Activated CD4-positive, alpha-beta memory T cell treated with anti-CD3 and anti-CD28 coated beads for 36 hours (primary cell): ENCODE results near the gene HAUS2. TPM values are rescaled to one million over a fixed set of nuclear protein-coding genes. Genes with fewer than 3 reads are reported as not detected.
A peak's percentile ranks its signal among the peaks of the same experiment; 100 is the strongest.

Experiments used
- CTCF ChIA-PET: fragments of 350-600 bp; sonication (Branson Sonifier 250); formaldehyde crosslinking; loops from one replicate; lab custom pipeline; 2021; ENCODE audit warnings: antibody characterized with exemption, inconsistent platforms; lab: Charles Lee
- POLR2A ChIA-PET: fragments of 350-600 bp; sonication (Branson Sonifier 250); formaldehyde crosslinking; loops from one replicate; lab custom pipeline; 2021; ENCODE audit warnings: antibody characterized with exemption; lab: Charles Lee
- DNase-seq: peaks from one replicate; pipeline ENCODE4 v3.0.0-alpha.2; 2020
- H3K27ac Mint-ChIP-seq: one replicate; pipeline ENCODE4 v1.8.0; 2021; ENCODE audit warnings: mixed read lengths
- H3K27me3 Mint-ChIP-seq: one replicate; pipeline ENCODE4 v1.8.0; 2021; ENCODE audit warnings: mixed read lengths
- H3K36me3 Mint-ChIP-seq: one replicate; pipeline ENCODE4 v1.8.0; 2021; ENCODE audit warnings: mixed read lengths
- H3K4me1 Mint-ChIP-seq: one replicate; pipeline ENCODE4 v1.8.0; 2021; ENCODE audit warnings: low read depth, mixed read lengths
- H3K4me3 Mint-ChIP-seq: one replicate; pipeline ENCODE4 v1.8.0; 2021; ENCODE audit warnings: mild to moderate bottlenecking, mixed read lengths
- H3K9me3 Mint-ChIP-seq: one replicate; pipeline ENCODE4 v1.8.0; 2021; ENCODE audit warnings: mixed read lengths
- intact Hi-C: fragments of 100-400 bp; cut with micrococcal nuclease; formaldehyde crosslinking; loops from one replicate; pipeline ENCODE4 v1.15.1; 2023
- total RNA-seq, 2 experiments: library from RNA; stranded (reverse); gene quantifications; one replicate each; pipeline ENCODE4 v1.2.3, GENCODE V29; 2021

The HAUS2 gene
- 10 to 100 TPM; 44.9 to 45.1 TPM for total RNA-seq

GRCh38 chr15:42548249-42549031 is at the start of gene HAUS2, which contains the start of gene LRRC57:
TSS of gene HAUS2 (plus strand) at chr15:42548838. CDS start at chr15:42548873, 35 bp downstream.
TSS of gene LRRC57 (minus strand) at chr15:42548793. CDS start at chr15:42548434, 359 bp downstream.
- H3K4me3 Mint-ChIP-seq, result peak within 1 kb of the TSS; percentile 95
- H3K27ac Mint-ChIP-seq, result peak within 1 kb of the TSS; percentile 89
- peaks cover 28% of the 10 kb centered on the region for H3K36me3 Mint-ChIP-seq
- no peaks in the 10 kb centered on the region for H3K27me3 Mint-ChIP-seq
- H3K4me1 Mint-ChIP-seq, result peaks cover 57% of the 10 kb centered on the region
- ChIA-PET CTCF (interaction anchor here (1.3 kb wide), 1 partner anchor 27 kb away, joined by 4 read pairs; the partner anchor contains the start of gene STARD9), POLR2A (interaction anchor here (0.6 to 2.1 kb wide), 6 partner anchors 25 to 188 kb away, joined by 3 to 10 read pairs (median 4); partner anchors contain the start of genes SNAP23, STARD9 and ZNF106)
- DNase-seq, result peak; percentile 92
- no peaks in the 10 kb centered on the region for H3K9me3 Mint-ChIP-seq
- intact Hi-C loops, result loop anchor here (1.0 to 2.0 kb wide), 3 partner anchors 27 to 102 kb away; partner anchors contain the start of genes STARD9 and ZNF106

GRCh38 chr15:42499858-42500609 is 48.6 kb upstream of the HAUS2 start:
- ChIA-PET CTCF (interaction anchor here (0.7 to 1.5 kb wide), 2 partner anchors 9 to 421 kb away, joined by 3 to 4 read pairs; partner anchors contain the start of gene ZNF106), POLR2A (no interaction called here)
- DNase-seq, result no peak
- peaks cover 48% of the 10 kb centered on the region for H3K4me1 Mint-ChIP-seq
- no peaks in the 10 kb centered on the region for H3K27me3 Mint-ChIP-seq
- H3K36me3 Mint-ChIP-seq, result no peaks in the 10 kb centered on the region
- H3K27ac Mint-ChIP-seq, result no peak overlapping the region
- no peaks in the 10 kb centered on the region for H3K9me3 Mint-ChIP-seq
- H3K4me3 Mint-ChIP-seq, result no peak overlapping the region
- intact Hi-C loops, result loop anchor here (10.0 kb wide), 1 partner anchor 425 kb away; the partner anchor contains the start of gene TTBK2

DNA sequence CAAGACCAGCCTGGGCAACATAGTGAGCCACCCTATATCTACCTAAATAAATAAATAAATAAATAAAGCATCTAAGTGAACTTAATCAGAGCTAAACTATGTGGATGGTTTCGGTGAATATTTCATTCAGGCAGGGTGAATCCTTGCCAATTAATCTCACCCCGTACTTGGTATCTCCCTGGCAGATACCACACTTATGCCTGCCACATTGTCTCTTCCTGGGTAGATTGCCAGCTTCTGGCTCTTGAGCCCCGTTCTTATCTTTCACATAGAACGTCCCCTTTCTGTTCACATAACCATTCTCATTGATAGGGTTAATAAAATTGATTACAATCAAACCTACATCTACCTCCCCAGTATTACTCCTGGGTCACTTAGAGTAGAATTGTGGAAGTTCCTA is 46.2 kb upstream of the HAUS2 start:
- POLR2A ChIA-PET, result no interaction called here
- Mint-ChIP-seq H3K4me3 (no peak overlapping the region), H3K27me3 (no peaks in the 10 kb centered on the region), H3K36me3 (no peaks in the 10 kb centered on the region), H3K4me1 (peaks cover 28% of the 10 kb centered on the region), H3K27ac (no peak overlapping the region), H3K9me3 (no peaks in the 10 kb centered on the region)
- CTCF ChIA-PET, result no interaction called here
- intact Hi-C loops, result no loop called here
- DNase-seq, result no peak

GRCh38 chr15:42503825-42504224 is 44.8 kb upstream of the HAUS2 start:
- no peak overlapping the region for H3K27ac Mint-ChIP-seq
- no peak for DNase-seq
- no peaks in the 10 kb centered on the region for H3K36me3 Mint-ChIP-seq
- intact Hi-C loops, result no loop called here
- ChIA-PET CTCF (no interaction called here), POLR2A (no interaction called here)
- H3K9me3 Mint-ChIP-seq, result no peaks in the 10 kb centered on the region
- peaks cover 16% of the 10 kb centered on the region for H3K4me1 Mint-ChIP-seq
- no peak overlapping the region for H3K4me3 Mint-ChIP-seq
- no peaks in the 10 kb centered on the region for H3K27me3 Mint-ChIP-seq

DNA sequence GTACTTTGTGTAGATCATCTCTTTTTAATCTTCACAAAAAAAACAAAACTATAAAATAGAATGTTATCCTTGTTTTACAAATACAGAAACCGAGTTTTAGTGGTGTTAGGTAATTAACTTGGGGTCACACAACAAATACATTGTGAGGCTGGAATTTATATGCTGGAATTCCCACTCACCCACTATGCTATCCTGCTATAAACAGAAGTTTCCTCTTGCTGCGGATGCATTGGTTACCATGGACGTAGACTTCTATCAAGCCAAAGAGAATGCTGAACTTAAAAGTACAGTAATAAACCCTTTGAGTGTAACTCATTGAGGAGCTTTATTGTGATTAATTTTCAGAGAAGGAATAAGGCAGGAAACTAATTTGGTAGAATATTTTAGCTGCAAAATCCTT is 44.0 kb upstream of the HAUS2 start:
- POLR2A ChIA-PET, result interaction anchor here (0.6 to 1.4 kb wide), 3 partner anchors 14 to 34 kb away, joined by 3 read pairs; partner anchors contain the start of gene ZNF106

DNA sequence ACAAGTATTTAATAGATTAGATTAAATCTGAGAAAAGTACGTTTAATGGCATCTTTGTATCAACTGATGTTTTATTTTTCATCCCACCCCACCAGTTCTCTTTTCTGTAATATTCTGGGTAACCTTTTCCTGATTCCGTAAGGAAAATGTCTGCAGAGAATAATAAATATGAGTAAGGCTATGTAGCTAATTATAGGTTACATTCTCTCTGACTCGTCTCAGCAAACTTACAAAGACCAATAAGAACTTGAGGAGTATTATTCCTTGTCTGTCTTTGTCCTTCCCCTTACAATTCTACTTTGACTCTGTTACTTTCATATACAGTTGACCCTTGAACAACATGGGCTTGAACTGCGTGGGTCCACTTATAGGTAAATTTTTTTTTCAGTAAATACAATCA is 41.1 kb upstream of the HAUS2 start:
- ChIA-PET CTCF (no interaction called here), POLR2A (no interaction called here)
- H3K36me3 Mint-ChIP-seq, result no peaks in the 10 kb centered on the region
- H3K4me3 Mint-ChIP-seq, result no peak overlapping the region
- intact Hi-C loops, result no loop called here
- DNase-seq, result no peak
- H3K4me1 Mint-ChIP-seq, result no peaks in the 10 kb centered on the region
- H3K27me3 Mint-ChIP-seq, result no peaks in the 10 kb centered on the region
- H3K27ac Mint-ChIP-seq, result no peak overlapping the region
- no peaks in the 10 kb centered on the region for H3K9me3 Mint-ChIP-seq

More for the DNA sequence above, 44.0 kb upstream of the HAUS2 start:
- H3K9me3 Mint-ChIP-seq, result no peaks in the 10 kb centered on the region
- no peak overlapping the region for H3K27ac Mint-ChIP-seq
- CTCF ChIA-PET, result interaction anchor here (0.5 kb wide), 1 partner anchor 293 kb away, joined by 4 read pairs; no protein-coding TSS in a partner anchor
- no peak for DNase-seq
- intact Hi-C loops, result no loop called here
- H3K4me3 Mint-ChIP-seq, result no peak overlapping the region
- H3K27me3 Mint-ChIP-seq, result no peaks in the 10 kb centered on the region
- peaks cover 10% of the 10 kb centered on the region for H3K4me1 Mint-ChIP-seq
- H3K36me3 Mint-ChIP-seq, result no peaks in the 10 kb centered on the region

GRCh38 chr15:42508263-42508690 is 40.4 kb upstream of the HAUS2 start:
- Mint-ChIP-seq H3K36me3 (peaks cover 4% of the 10 kb centered on the region), H3K27me3 (no peaks in the 10 kb centered on the region), H3K9me3 (no peaks in the 10 kb centered on the region), H3K4me1 (no peaks in the 10 kb centered on the region), H3K4me3 (no peak overlapping the region), H3K27ac (no peak overlapping the region)
- no peak for DNase-seq
- intact Hi-C loops, result no loop called here
- POLR2A ChIA-PET, result no interaction called here
- CTCF ChIA-PET, result interaction anchor here (0.9 kb wide), 1 partner anchor 24 kb away, joined by 3 read pairs; no protein-coding TSS in a partner anchor

DNA sequence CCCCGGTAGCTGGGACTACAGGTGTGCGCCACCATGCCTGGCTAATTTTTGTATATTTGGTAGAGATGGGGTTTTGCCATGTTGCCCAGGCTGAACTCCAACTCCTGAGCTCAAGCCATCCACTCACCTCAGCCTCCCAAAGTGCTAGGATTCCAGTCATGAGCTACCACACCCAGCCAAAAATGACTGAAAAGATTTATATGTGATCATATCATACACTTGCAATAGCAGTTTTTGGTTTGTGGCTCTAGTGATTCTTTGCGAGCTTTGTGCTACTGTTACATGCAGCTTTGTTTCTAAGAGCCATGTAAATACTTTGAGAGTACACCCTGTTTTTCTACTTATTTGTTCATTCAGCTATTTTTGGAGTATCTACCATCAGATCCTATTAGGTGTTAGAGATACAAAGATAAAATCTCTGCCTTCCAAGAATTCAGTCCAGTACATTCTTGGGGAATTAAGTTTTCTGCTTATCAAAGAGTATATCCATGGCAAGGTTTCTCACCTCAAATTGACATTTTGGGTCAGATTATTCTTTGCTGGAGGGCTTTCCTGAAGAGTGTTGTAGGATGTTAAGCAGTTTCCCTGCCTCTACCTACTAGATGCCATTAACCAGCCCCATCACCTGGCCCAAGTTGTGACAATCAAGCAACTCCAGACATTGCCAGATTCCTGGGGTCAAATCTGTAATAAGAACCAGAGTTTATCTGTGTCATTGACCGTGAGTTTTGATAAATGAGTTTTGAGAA is 38.2 kb upstream of the HAUS2 start:
- Mint-ChIP-seq H3K27ac (no peak overlapping the region), H3K9me3 (no peaks in the 10 kb centered on the region), H3K27me3 (no peaks in the 10 kb centered on the region), H3K4me3 (no peak overlapping the region), H3K4me1 (no peaks in the 10 kb centered on the region), H3K36me3 (peaks cover 12% of the 10 kb centered on the region)
- intact Hi-C loops, result no loop called here
- no peak for DNase-seq
- POLR2A ChIA-PET, result no interaction called here
- CTCF ChIA-PET, result no interaction called here

DNA sequence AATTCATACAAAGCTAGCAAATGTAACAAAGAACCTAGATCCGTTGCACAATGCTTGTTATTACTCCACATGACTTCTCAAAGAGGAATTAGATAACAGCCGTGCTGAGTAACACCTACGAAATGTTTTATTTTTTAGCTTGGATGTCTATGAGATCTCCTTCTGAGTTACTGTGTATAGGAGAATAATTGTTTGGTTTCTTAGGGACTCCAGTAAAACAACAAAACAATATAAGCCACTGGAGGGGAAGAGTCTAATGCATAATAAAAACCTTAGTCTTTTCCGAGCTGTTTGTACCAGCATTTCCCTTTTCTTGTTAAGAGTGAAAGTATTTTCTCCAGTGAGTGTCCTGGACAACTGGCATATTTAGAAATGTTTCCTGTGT is 37.6 kb upstream of the HAUS2 start:
- intact Hi-C loops, result no loop called here
- no peaks in the 10 kb centered on the region for H3K27me3 Mint-ChIP-seq
- H3K27ac Mint-ChIP-seq, result no peak overlapping the region
- CTCF ChIA-PET, result no interaction called here
- H3K36me3 Mint-ChIP-seq, result peaks cover 16% of the 10 kb centered on the region
- H3K4me1 Mint-ChIP-seq, result no peaks in the 10 kb centered on the region
- H3K4me3 Mint-ChIP-seq, result no peak overlapping the region
- H3K9me3 Mint-ChIP-seq, result no peaks in the 10 kb centered on the region
- no peak for DNase-seq
- POLR2A ChIA-PET, result no interaction called here

GRCh38 chr15:42523331-42523730 is 25.3 kb upstream of the HAUS2 start:
- Mint-ChIP-seq H3K27me3 (no peaks in the 10 kb centered on the region), H3K27ac (no peak overlapping the region), H3K9me3 (no peaks in the 10 kb centered on the region), H3K4me3 (no peak overlapping the region), H3K36me3 (peaks cover 5% of the 10 kb centered on the region), H3K4me1 (no peaks in the 10 kb centered on the region)
- ChIA-PET CTCF (no interaction called here), POLR2A (no interaction called here)
- no peak for DNase-seq
- intact Hi-C loops, result no loop called here

- Mint-ChIP-seq H3K36me3 (peaks cover 12% of the 10 kb centered on the region), H3K27ac (no peak overlapping the region), H3K27me3 (no peaks in the 10 kb centered on the region), H3K4me3 (no peak overlapping the region), H3K9me3 (no peaks in the 10 kb centered on the region), H3K4me1 (no peaks in the 10 kb centered on the region)
- DNase-seq, result no peak
- POLR2A ChIA-PET, result no interaction called here
- intact Hi-C loops, result no loop called here
- CTCF ChIA-PET, result no interaction called here
Measured at GRCh38 chr15:42528970-42529369, 19.7 kb upstream of the HAUS2 start.
